ENCODE results near the gene TSPAN18. TPM values are rescaled to one million over a fixed set of nuclear protein-coding genes. Genes with fewer than 3 reads are reported as not detected.

The TSPAN18 gene
- total RNA-seq, 2 donors from 2014 or later, result 2.0 to 7.7 TPM

DNA sequence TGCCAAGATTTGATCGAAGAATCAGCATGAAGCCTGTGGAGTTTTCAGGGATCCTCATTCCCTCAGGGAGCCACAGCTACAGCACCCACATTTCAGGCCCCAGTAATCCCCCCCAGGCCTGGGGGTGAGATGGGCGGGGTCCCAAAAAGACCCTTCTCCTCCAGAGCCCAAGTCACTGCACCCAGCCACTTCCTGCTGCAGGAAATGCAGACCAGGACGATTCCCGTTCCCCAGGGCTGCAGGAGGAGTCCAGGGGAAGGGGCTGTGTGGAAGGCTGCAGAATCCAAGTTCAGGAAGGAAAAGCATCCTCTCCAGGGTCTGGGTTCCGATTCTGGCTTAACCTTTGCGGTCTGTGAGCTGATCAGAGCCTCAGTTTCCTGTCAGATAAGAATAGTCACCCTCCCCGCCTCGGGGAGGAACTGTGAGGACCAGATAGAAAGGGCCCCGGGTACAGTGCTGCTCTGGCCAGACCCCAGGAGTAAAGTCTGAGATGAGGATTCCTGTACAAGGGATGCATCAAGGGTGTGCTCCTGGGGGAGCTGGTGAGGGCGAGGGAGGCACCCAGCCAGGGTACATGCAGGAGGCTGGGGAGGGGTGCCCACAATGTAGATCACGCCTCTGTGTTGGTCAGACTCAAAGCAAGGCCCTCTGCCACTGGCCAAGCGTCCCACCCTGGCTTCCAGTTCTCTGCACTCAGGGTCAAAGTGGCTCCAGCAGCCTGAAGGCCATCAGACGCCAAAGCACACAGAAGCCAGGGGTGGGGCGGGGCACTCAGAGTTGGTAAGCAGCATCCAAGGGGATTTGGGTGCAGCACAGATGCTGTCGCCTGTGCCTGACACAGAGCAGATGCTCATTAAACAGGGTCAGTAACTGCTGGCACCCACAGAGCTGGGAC is 254.0 kb downstream of the TSPAN18 start:
- no peak overlapping the region for H3K27ac ChIP-seq
- H3K27me3 ChIP-seq (replicated peaks; ENCODE audit: insufficient read depth), result no peaks in the 10 kb centered on the region
- no peaks in the 10 kb centered on the region for H3K9me3 ChIP-seq
- peaks cover 0 to 5% of the 10 kb centered on the region in 2 donors for H3K4me1 ChIP-seq (ENCODE audit: control insufficient read depth in 1 of 2, low read depth in 2 of 2)
- H3K4me3 ChIP-seq, result no peak overlapping the region
- no peak for DNase-seq (ENCODE audit: low spot score)
- no peak for ATAC-seq (ENCODE audit: insufficient number of reproducible peaks, low FRiP score, low read depth)
- TF ChIP-seq CTCF (IDR thresholded peaks at IDR 0.05), result no peak
- no peaks in the 10 kb centered on the region for H3K36me3 ChIP-seq

Other genes with a start within 250 kb of the TSPAN18 start
- gene CD82, start 161.3 kb upstream of the TSPAN18 start, total RNA-seq, result 10 to 100 TPM; 15.4 to 23.4 TPM
- 100 to 1,000 TPM in 1 of 2 donors, 10 to 100 TPM in 1; 60.0 to 141 TPM for gene TP53I11, start 223.9 kb downstream of the TSPAN18 start, total RNA-seq